T-helper 9 cell (primary cell): ENCODE data around the gene OPRM1.

Experiments
- DNase-seq: peaks from one replicate; pipeline ENCODE4 v3.0.0-alpha.2; 2020

OPRM1 gene

DNA sequence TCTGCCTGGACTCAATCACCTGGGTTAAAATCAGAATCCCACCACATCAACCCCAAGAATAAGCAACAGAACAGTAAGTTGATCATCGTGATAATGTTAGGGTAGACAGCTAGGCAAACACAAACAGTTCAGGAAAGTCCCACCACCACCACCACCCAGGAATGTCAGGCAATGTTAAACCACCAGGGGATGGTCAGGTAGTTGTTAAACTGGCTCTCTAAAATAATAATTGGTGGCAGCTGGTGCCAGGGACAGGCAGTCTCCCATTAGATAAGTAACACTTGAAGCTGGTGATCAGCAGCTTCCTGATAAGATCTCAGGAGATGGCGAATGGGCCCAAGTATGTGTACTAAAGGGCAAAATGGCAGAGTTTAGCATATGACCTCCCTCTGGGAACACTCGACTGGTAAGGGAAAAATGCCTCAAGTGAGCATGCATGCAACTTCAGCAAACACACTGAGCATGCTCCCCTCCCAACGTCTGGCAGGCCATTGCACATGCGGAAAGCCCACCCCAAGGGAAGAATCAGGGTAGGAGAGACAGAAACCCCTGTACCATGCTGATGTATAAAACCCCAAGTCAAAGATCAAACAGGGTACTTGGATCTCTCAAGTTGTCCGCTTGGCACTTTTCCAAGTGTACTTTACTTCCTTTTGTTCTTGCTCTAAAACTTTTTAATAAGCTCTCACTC, 250.9 kb downstream of the OPRM1 start:
- no peak for DNase-seq

DNA sequence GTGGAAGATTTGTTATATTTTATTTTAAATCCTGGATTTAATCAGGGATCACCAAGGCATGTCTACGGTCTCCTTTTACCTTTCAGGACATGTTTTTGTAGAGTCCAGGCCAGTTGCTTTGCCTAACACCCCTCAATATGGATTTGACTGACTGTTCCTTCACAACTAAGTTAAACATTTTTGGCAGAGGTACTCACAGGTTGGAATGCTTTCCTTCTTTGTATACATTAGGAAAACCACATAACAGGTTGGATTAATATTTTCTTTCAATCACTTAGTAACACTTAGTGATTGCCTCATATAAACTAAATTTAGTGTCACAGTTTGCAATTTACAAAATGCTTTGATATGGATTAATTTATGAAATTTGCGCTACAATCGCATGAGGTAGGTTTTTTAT, 253.0 kb downstream of the OPRM1 start:
- no peak for DNase-seq

DNA sequence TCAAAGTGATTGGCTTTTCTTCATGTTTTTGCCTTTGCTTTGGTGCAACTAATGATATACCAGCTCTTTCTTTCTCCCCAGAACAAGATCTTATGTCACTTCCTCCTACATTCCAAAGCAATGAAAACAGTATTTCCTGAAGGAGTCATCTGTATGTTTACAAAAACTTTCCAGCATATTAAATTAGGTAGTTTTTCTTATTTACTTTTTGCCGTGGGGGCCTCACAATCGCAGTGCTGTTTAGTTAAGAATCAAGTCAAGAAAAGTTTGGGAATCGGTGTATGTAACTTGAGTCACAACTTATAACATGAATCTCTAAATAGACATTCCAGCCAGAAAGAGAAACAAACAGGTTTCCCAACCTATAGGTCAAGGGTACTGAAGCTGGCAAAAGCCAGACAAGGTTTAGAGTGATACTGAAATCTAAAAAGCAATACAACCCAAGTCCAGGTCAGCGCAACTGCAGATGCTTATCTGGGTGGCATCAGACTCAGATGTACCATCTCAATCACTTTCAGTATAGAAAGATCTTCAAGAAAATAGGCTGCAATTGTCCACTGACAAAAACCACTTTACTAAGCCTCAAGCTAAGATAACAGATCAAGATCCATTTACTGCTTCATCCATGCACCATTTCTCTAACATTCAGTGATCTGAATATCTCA, 253.9 kb downstream of the OPRM1 start:
- no peak for DNase-seq

DNA sequence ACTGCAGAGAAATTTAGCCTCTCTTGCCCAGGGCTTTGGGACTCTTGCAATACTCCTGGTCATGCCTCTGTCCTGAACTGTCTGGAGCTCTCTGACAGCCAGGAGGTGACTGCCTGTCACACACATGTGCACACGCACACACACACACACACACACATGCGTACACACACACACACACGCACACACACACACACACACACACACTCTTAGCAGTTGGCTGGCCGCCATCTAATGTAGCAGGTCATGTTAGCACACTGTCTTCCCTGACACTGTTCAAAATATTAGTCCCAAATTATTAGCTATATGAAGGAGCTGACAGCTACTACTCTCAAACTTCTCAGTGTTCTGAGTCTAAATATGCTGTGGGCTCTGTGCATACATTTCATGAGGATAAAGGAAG, 256.7 kb downstream of the OPRM1 start:
- DNase-seq = no peak
